C4-2B (cell line): ENCODE data around the gene NKX2-1.

Source experiments
- H3K27ac ChIP-seq: fragments of 450-650 bp; 2 replicates; pipeline ENCODE4 v1.5.1; 2017
- CTCF ChIP-seq: fragments of 450-650 bp; conservative IDR thresholded peaks from 2 replicates; pipeline ENCODE4 v1.5.1; 2017; ENCODE audit warnings: mild to moderate bottlenecking
- ZFX ChIP-seq: fragments of 450-650 bp; IDR thresholded peaks from 2 replicates; pipeline ENCODE4 v1.6.1; 2017

NKX2-1 gene

GRCh38 chr14:36506732-36507614 lies 13.1 kb downstream of the NKX2-1 start:
- H3K27ac ChIP-seq = no peak overlapping the region
- TF ChIP-seq ZFX (no peak), CTCF (no peak)

GRCh38 chr14:36505892-36506731 lies 13.9 kb downstream of the NKX2-1 start:
- H3K27ac ChIP-seq = no peak overlapping the region
- no peak for TF ChIP-seq CTCF
- TF ChIP-seq ZFX = no peak

- H3K27ac ChIP-seq = no peak overlapping the region
- TF ChIP-seq CTCF = no peak
- TF ChIP-seq ZFX = no peak
Observed at GRCh38 chr14:36505181-36505815, 14.7 kb downstream of the NKX2-1 start.

GRCh38 chr14:36504771-36505175 lies 15.3 kb downstream of the NKX2-1 start:
- TF ChIP-seq ZFX (no peak), CTCF (no peak)
- no peak overlapping the region for H3K27ac ChIP-seq

GRCh38 chr14:36503771-36504741 lies 16.0 kb downstream of the NKX2-1 start:
- H3K27ac ChIP-seq = no peak overlapping the region
- TF ChIP-seq CTCF (no peak), ZFX (no peak)

GRCh38 chr14:36502558-36503508 lies 17.2 kb downstream of the NKX2-1 start:
- TF ChIP-seq CTCF (no peak), ZFX (no peak)
- no peak overlapping the region for H3K27ac ChIP-seq
